Measurements from ENCODE around the gene PWP2.

DNA sequence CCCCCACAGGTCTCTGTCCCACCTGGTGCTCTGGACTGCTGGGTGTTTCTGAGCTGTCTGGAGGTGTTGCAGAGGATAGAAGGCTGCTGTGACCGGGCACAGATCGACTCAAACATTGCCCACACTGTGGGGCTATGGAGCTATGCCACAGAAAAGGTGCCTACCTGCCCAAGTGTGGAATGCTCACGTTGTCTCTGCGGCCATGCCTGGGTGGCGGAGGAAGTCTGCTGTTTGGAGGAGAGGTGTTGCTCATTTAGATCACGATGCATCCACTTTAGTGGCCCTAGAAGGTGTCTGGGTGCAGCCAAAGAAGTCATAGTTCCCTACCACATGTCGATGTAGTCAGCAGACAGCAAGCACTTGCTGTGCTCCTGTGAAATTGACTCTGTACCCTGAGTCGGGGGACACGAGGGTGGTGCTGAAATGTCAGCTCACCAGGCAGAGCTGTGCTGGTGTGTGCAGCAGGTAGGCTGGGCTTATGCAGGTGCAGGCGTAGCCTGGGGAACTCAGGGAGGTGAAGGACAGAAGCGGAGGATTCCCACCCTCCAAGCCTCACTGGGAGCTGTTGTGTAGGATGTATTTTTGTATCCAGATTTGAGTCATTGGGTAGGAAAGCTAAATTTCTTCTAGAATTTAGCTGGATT, 32.8 kb upstream of the PWP2 start:
- TF ChIP-seq, protein P1, sequence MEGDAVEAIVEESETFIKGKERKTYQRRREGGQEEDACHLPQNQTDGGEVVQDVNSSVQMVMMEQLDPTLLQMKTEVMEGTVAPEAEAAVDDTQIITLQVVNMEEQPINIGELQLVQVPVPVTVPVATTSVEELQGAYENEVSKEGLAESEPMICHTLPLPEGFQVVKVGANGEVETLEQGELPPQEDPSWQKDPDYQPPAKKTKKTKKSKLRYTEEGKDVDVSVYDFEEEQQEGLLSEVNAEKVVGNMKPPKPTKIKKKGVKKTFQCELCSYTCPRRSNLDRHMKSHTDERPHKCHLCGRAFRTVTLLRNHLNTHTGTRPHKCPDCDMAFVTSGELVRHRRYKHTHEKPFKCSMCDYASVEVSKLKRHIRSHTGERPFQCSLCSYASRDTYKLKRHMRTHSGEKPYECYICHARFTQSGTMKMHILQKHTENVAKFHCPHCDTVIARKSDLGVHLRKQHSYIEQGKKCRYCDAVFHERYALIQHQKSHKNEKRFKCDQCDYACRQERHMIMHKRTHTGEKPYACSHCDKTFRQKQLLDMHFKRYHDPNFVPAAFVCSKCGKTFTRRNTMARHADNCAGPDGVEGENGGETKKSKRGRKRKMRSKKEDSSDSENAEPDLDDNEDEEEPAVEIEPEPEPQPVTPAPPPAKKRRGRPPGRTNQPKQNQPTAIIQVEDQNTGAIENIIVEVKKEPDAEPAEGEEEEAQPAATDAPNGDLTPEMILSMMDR (IDR thresholded peaks at IDR 0.05), result peak in 4 of 5 experiments; percentile 5 to 28 (median 12)
- TF ChIP-seq POLR2AphosphoS5 (IDR thresholded peaks at IDR 0.05), result no peak
